Esophagus muscularis mucosa (tissue), 4 donors: Measurements from ENCODE around the gene EXOSC7. TPM values are rescaled to one million over a fixed set of nuclear protein-coding genes. Genes with fewer than 3 reads are reported as not detected.
"Not testable (repeated sequence)": the region's sequence is repeated elsewhere in the genome, so short reads cannot be mapped to it uniquely, and the experiment has no call there.

Experiments used
- DNase-seq: peaks from one replicate; pipeline ENCODE4 v3.0.0-alpha.2; 2017; ENCODE audit errors: extremely low spot score
- H3K27ac ChIP-seq, 4 donors: fragments of 200-600 bp; sonication (generic); replicated peaks in 1 of 4; 1 replicate in 3 of 4; 2 replicates in 1 of 4; pipeline ENCODE4 v1.5.1; 2016 to 2019; ENCODE audit warnings: mild to moderate bottlenecking in 1 of 4
- H3K27me3 ChIP-seq, 4 donors: fragments of 200-600 bp; sonication (generic); one replicate each; pipeline versions ENCODE4 v1.5.1 to v1.6.0; 2016 to 2019
- H3K36me3 ChIP-seq, 4 donors: fragments of 200-600 bp; sonication (generic); one replicate each; pipeline ENCODE4 v1.5.1; 2016 to 2019
- H3K4me1 ChIP-seq, 4 donors: fragments of 200-600 bp; sonication (generic); one replicate each; pipeline ENCODE4 v1.5.1; 2016 to 2019
- H3K4me3 ChIP-seq, 4 donors: fragments of 200-600 bp; sonication (generic); 1 replicate in 2 of 4; 2 replicates in 2 of 4; pipeline ENCODE4 v1.5.1; 2016 to 2019; ENCODE audit warnings: mild to moderate bottlenecking in 4 of 4, moderate library complexity in 1 of 4
- H3K9me3 ChIP-seq, 4 donors: fragments of 200-600 bp; sonication (generic); 1 replicate in 3 of 4; 2 replicates in 1 of 4; pipeline ENCODE4 v1.5.1; 2016 to 2019
- CTCF ChIP-seq, 3 experiments: fragments of 200-600 bp in 2 of 3; fragments of 450-650 bp in 1 of 3; sonication (generic) in 2 of 3; IDR thresholded peaks; one replicate each; pipeline ENCODE4 v1.5.1; 2017 to 2019; ENCODE audit warnings: antibody characterized with exemption in 3 of 3, mild to moderate bottlenecking in 2 of 3, moderate library complexity in 1 of 3
- EP300 ChIP-seq: sonication (generic); formaldehyde crosslinking; IDR thresholded peaks from one replicate; pipeline ENCODE4 v1.6.1; 2017; ENCODE audit warnings: antibody characterized with exemption
- POLR2A ChIP-seq: fragments of 450-650 bp; IDR thresholded peaks from one replicate; pipeline ENCODE4 v1.6.1; 2017; ENCODE audit warnings: antibody characterized with exemption, moderate library complexity, mild to moderate bottlenecking, low read depth
- POLR2AphosphoS5 ChIP-seq, 2 donors: sonication (generic); formaldehyde crosslinking; IDR thresholded peaks; one replicate each; pipeline ENCODE4 v1.6.1; 2017; ENCODE audit warnings: antibody characterized with exemption in 2 of 2
- WGBS: methylation state at CpG from one replicate; pipeline ENCODE4 v1.1.5; 2018; 5-methylcytosine and 5-hydroxymethylcytosine counted together
- intact Hi-C: fragments of 100-400 bp; cut with DNase I; formaldehyde crosslinking; loops from one replicate; pipeline ENCODE4 v1.15.1; 2023
- total RNA-seq, 4 donors: library from RNA; depleted of rRNA; stranded (reverse); fragments of >200 nt; gene quantifications; one replicate each; pipeline versions ENCODE4 v1.1.0 to v1.2.1, GENCODE V29; 2016

EXOSC7 gene
- total RNA-seq, 4 donors from 2014 or later = 20.8 to 35.1 (median 29.2) TPM

GRCh38 chr3:45048244-45048643 lies 72.2 kb downstream of the EXOSC7 start:
- H3K36me3 ChIP-seq = no peaks in the 10 kb centered on the region
- no peaks in the 10 kb centered on the region for H3K9me3 ChIP-seq
- no peak overlapping the region for H3K4me3 ChIP-seq
- no peak for DNase-seq
- no peaks in the 10 kb centered on the region for H3K27me3 ChIP-seq
- no peak overlapping the region for H3K27ac ChIP-seq
- intact Hi-C loops = no loop called here
- 46% methylated on average over 3 of the region's 4 CpGs for WGBS
- peaks cover 0 to 3% (median 0%) of the 10 kb centered on the region in 4 donors for H3K4me1 ChIP-seq
- TF ChIP-seq POLR2A (no peak), CTCF (IDR thresholded peaks at IDR 0.05) (no peak), EP300 (no peak), POLR2AphosphoS5 (IDR thresholded peaks at IDR 0.05) (no peak)

GRCh38 chr3:45049807-45050206 lies 73.8 kb downstream of the EXOSC7 start:
- Histone ChIP-seq H3K27ac (no peak overlapping the region), H3K9me3 (no peaks in the 10 kb centered on the region), H3K27me3 (no peaks in the 10 kb centered on the region), H3K36me3 (no peaks in the 10 kb centered on the region), H3K4me1 (peaks cover 0 to 12% (median 11%) of the 10 kb centered on the region in 4 donors), H3K4me3 (no peak overlapping the region)
- WGBS = 82% methylated on average over 4 of the region's 4 CpGs
- DNase-seq = no peak
- intact Hi-C loops = no loop called here
- no peak for TF ChIP-seq POLR2AphosphoS5 (IDR thresholded peaks at IDR 0.05)
- no peak for TF ChIP-seq CTCF (IDR thresholded peaks at IDR 0.05)
- TF ChIP-seq EP300 = no peak
- no peak for TF ChIP-seq POLR2A

GRCh38 chr3:45051685-45052084 lies 75.6 kb downstream of the EXOSC7 start:
- H3K27ac ChIP-seq = no peak overlapping the region
- intact Hi-C loops = no loop called here
- 91% methylated on average over 6 of the region's 6 CpGs for WGBS
- no peak for TF ChIP-seq POLR2AphosphoS5 (IDR thresholded peaks at IDR 0.05)
- H3K4me1 ChIP-seq = peaks cover 9 to 31% (median 29%) of the 10 kb centered on the region in 4 donors
- no peaks in the 10 kb centered on the region for H3K27me3 ChIP-seq
- H3K36me3 ChIP-seq = no peaks in the 10 kb centered on the region
- H3K9me3 ChIP-seq = no peaks in the 10 kb centered on the region
- DNase-seq = no peak
- no peak overlapping the region for H3K4me3 ChIP-seq

- DNase-seq, H3K27me3 ChIP-seq, H3K36me3 ChIP-seq, H3K4me3 ChIP-seq, H3K9me3 ChIP-seq, intact Hi-C loops: not testable (repeated sequence)
- Histone ChIP-seq H3K27ac (peak overlapping the region in 3 of 4 donors; percentile 23 to 85 (median 69)), H3K4me1 (peaks cover 20 to 48% (median 47%) of the 10 kb centered on the region in 4 donors)
- WGBS = 55% methylated on average over 1 of the region's 1 CpG
Measured at GRCh38 chr3:45053805-45054195, 77.8 kb downstream of the EXOSC7 start.

GRCh38 chr3:45054196-45054857 lies 78.3 kb downstream of the EXOSC7 start:
- Histone ChIP-seq H3K27me3 (no peaks in the 10 kb centered on the region), H3K36me3 (no peaks in the 10 kb centered on the region), H3K9me3 (no peaks in the 10 kb centered on the region), H3K27ac (peak overlapping the region; percentile 69 to 85 (median 80)), H3K4me3 (no peak overlapping the region), H3K4me1 (peaks cover 20 to 53% (median 52%) of the 10 kb centered on the region in 4 donors)
- TF ChIP-seq EP300 = no peak
- peak in 1 of 2 donors; percentile 62 for TF ChIP-seq POLR2AphosphoS5 (IDR thresholded peaks at IDR 0.05)
- 77% methylated on average over 3 of the region's 3 CpGs for WGBS
- intact Hi-C loops = no loop called here
- DNase-seq = no peak

DNA sequence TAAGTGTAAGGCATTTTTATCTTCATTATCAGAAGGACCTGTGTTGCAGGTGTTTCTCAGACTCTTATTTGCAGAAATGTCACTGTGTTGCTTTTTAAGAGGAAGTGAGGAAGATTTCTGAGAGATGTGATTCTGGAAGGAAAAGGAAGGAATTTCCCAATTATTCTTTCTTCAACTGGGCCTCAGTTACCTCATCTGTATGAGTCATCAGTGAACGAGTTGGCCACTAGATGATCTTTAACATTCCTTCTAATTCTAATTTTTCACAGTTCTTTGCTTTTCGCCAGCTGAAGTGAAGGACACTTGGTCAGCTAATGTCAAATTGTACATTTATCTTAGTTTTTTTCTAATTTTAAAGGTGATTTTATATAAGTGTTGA lies 79.0 kb downstream of the EXOSC7 start:
- Histone ChIP-seq H3K4me3 (no peak overlapping the region), H3K36me3 (no peaks in the 10 kb centered on the region), H3K27ac (peak overlapping the region; percentile 69 to 85 (median 80)), H3K4me1 (peaks cover 20 to 58% (median 54%) of the 10 kb centered on the region in 4 donors), H3K27me3 (no peaks in the 10 kb centered on the region), H3K9me3 (no peaks in the 10 kb centered on the region)
- TF ChIP-seq CTCF (IDR thresholded peaks at IDR 0.05) (no peak), POLR2A (no peak)
- 26% methylated on average over 2 of the region's 2 CpGs for WGBS
- intact Hi-C loops = loop anchor here (5.0 kb wide), 1 partner anchor 62 kb away; no protein-coding TSS in a partner anchor
- DNase-seq = no peak
